Cardiac septum (tissue), 1 donor: ENCODE measurements around the gene SENP7. TPM values are rescaled to one million over a fixed set of nuclear protein-coding genes. Genes with fewer than 3 reads are reported as not detected.
"Not testable (repeated sequence)": the region's sequence is repeated elsewhere in the genome, so short reads cannot be mapped to it uniquely, and the experiment has no call there.

ENCODE experiments used
- DNase-seq: peaks from one replicate; pipeline ENCODE4 v3.0.0-alpha.2; 2020; ENCODE audit warnings: low spot score
- intact Hi-C: fragments of 100-400 bp; cut with DNase I; formaldehyde crosslinking; loops from one replicate; pipeline ENCODE4 v1.14.0; 2022
- total RNA-seq: library from RNA; stranded (reverse); fragmentation: NEBNext Ultra II Directional; extraction: Animal tissue kit (Norgen Biotek cat#: 25700); gene quantifications from one replicate; pipeline ENCODE4 v1.2.1, GENCODE V29; 2021
- donor health status: DM: no; HTN: no; CAD: no.

The SENP7 gene
- total RNA-seq, 1 donor from 2014 or later = 11.0 TPM

DNA sequence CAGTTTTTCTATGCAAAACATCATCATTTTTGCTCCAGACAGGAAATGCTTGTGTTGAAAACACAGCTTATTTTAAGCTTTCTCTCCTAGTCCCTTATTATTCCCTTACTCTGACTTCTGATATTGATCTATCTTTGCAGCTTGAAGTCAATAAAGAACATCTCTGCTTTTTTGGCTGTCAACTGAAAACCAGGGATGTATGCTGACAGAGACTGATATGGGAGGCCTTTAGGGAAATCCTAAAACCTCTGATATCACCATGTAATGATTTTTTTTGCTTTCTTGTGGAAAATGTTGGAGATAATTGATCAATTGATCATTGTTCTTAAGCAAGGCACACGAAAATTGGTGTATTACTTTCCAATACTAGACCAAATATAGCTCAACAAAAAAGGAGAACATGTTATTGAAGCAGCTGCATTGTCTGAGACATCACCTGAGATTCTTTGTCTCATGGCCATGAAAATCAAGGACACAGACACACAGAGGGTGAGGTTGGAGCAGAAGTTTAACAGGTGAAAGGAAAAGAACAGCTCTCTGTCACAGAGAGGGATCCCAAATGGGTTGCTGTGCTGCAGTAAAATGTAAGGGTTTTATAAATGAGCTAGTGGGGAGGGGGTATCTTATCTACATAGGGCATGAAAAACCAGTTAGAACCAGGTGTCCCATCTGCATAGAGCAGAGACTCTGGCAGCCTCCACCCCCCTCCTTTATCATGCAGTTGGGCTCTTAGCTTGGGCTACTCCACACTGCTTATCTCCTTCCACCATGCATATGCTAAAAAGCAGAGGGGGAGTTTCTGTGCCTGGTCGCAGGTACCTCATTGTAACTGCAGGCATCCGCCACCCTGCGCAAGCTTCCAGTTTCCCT lies 17.0 kb upstream of the SENP7 start:
- intact Hi-C loops = no loop called here
- DNase-seq = no peak

DNA sequence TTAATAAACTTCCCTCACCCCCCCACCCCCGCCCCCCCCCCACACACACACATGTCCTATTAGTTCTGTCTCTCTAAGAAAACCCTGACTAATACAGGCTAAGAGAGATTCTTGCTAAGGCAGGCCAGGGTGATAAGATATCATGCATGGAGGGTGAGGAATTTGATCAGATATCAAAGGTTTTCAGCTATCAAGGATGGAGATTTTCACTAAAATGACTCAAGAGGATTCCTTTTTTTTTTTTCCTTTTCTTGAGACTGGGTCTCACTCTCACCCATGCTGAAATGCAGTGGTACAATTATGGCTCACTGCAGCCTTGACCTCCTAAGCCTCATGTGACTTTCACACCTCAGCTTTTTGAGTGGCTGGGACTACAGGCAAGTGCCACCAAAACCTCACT lies 14.9 kb upstream of the SENP7 start:
- no peak for DNase-seq

DNA sequence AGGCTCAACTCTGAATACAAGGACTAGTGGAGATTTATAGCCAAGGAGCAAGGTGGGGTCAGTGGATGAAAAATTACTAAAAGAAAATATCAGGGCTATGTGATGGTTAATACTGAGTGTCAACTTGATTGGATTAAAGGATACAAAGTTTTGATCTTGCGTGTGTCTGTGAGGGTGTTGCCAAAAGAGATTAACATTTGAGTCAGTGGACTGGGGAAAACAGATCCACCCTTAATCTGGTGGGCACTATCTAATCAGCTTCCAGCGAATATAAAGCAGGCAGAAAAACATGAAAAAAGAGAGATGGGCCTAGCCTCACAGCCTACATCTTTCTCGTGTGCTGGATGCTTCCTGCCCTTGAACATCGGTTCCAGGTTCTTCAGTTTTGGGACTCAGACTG lies 14.4 kb upstream of the SENP7 start:
- intact Hi-C loops = no loop called here
- no peak for DNase-seq

More for the DNA sequence above, 14.9 kb upstream of the SENP7 start:
- intact Hi-C loops = no loop called here

DNA sequence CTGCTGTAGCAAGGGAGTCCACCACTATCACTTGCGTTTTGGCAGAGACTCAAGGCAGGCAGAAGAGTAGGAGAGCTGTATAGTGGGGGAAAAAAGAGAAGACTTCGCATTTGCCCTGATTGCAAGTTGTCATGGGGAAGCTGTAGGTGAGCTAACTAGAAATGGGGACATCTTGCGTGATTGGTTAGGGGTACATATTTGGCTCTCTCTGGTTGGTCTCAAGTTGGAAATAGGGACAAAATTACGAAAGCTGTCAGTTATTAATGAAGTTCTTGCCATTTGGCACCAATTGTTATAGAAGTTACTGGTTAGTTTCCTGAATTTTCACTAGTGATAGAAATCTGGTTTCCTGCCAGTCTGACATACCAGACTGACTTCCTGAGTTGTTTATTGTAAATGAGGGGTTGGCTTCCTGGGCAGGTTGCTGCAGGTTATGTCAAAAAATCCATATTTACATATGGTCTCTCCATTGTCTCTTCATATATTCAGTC lies 8.2 kb upstream of the SENP7 start:
- DNase-seq = no peak
- intact Hi-C loops = no loop called here

DNA sequence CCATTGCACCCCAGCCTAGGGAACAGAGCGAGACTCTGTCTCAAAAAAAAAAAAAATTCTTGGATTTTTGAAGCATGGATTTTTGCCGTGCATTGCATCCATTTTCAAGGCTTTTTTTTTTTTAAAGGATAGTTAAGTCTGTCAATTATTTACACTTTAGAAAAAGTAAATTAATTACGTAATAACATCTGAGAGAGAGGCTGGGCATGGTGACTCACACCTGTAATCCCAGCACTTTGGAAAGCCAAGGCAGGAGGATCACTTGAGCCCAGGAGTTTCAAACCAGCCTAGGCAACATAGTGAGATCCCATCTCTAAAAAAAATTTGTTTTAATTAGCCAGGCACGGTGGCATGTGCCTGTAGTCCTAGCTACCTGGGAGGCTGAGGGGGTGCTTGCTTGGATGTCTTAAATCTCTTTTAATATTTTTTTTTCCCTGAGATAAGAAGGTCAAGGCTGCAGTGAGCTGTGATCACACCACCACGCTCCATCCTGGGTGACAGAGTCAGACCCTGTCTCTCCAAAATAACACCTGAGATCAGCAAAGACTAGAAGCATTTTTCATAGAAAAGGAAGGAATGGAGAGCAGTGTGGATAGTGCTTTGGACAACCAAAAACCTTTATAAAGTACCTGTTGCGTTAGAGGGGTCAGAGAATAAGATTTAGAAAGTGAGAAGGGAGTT lies 6.8 kb upstream of the SENP7 start:
- intact Hi-C loops = no loop called here
- no peak for DNase-seq

DNA sequence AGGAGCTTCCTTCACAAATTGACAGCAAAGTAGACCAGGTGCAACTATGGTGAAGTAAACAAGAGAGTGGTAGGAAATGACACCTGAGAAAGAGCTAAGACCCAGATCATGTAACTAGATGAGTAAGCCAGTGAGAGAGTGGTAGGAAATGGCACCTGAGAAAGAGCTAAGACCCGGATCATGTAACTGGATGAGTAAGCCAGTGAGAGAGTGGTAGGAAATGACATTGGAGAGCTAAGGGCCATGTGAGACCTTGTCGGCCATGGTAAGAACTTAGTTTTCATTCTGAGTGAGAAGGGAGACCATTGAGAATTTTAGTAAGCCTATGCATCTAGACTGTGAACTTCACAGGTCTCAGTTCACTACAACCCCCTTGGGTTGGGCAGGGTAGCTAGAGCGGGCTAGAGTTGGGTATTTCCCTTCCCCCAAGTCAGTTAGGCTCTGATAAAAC lies 5.4 kb upstream of the SENP7 start:
- intact Hi-C loops = no loop called here
- no peak for DNase-seq

DNA sequence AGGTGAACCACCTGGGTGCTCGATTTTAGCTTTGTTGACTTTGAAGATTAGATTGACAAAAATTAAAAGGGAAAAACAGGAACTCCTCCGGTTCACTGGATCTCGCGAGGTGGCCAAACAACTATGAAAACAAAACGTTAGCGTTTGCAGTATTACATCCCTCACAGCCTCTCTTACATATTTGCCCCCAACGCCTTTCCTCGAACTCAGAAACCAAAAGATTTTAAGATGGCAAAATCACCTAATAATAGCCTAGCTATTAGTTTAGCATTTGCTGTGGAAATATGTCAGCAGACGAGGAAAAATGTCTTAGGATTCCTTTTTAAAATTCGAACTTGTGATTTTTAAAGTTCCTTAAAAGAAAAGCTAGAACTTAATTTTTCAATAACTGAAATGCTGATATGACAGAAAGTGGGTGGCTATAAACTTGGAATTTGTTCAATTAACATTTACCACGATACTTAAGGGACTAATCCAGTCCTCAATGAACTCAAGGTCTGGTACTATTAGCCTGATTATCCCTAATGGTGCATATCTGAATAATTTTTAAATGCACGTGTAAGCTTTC lies 491 bp upstream of the SENP7 start:
- intact Hi-C loops = loop anchor here (2.0 to 5.0 kb wide), 2 partner anchors 49 to 163 kb away; partner anchors contain the start of genes TRMT10C and ZBTB11
- no peak for DNase-seq

DNA sequence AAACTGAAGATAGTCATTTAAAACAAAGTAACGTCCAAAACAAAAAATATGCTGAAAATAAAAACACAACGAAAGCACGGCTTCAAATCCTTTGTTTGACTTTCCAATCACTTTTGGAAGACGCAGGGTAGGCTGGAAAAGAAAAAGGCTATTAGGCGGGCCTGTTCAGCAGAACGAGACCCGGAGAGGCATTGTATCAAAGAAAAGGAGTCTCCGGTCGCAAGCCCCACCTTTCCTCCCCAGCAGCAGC lies 691 bp downstream of the SENP7 start:
- intact Hi-C loops = loop anchor here (2.0 to 5.0 kb wide), 2 partner anchors 50 to 164 kb away; partner anchors contain the start of genes TRMT10C and ZBTB11
- no peak for DNase-seq

DNA sequence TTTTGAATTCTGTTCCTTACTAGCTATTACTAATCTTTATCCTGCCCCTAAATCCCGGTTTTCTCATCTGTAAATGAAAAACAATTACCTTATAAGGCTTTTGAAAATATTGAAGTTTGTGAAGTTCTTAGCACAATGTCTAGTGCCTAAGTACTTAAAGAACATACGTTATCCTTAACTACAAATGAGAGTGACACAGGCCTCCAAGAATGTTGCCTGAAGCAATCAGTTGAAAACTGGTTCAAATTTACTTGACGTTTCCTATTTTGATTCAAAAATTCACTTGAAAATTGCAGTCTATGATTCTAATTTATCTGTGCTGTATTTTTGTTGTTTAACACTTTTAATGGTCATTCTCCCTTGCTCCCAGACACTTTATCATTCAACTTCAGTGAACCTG lies 3.2 kb downstream of the SENP7 start:
- intact Hi-C loops = loop anchor here (5.0 kb wide), 1 partner anchor 52 kb away; the partner anchor contains the start of gene TRMT10C
- DNase-seq = no peak

DNA sequence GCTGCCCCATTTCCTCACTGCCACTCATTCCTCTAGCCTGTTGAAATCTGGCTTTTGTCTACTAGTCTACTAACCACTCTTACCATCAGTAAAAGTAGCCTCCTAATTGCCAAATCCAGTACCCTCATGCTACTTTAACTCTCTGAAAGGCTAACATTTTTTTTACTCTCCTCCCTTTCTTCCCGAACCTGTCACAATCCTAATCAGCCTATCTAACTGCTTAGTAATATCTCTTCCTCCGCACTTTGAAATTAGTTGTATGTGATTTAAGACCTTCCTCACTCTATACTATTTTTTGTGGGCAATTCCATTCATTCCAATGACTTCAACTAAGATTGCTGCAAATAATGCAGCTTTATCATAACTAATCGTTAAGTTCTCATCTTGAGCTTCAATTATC lies 3.7 kb downstream of the SENP7 start:
- DNase-seq = no peak
- intact Hi-C loops = no loop called here

DNA sequence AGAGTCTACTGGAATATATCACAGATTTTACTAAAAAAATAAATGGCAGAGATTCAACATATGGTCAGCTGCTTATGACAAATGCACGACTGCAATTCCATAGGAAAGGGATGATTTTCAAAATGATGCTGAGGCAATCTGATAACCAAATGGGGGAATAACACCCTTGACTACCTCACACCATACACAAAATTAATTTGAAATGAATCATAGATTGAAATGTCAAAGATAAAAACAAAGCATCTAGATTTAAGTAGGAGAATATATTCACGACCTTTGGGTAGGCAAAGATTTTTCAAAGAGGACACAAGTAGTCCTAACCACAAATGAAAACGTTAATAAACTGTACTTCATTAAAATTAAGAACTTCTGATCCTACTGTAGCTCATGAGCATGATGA lies 11.2 kb downstream of the SENP7 start:
- intact Hi-C loops = no loop called here
- no peak for DNase-seq

DNA sequence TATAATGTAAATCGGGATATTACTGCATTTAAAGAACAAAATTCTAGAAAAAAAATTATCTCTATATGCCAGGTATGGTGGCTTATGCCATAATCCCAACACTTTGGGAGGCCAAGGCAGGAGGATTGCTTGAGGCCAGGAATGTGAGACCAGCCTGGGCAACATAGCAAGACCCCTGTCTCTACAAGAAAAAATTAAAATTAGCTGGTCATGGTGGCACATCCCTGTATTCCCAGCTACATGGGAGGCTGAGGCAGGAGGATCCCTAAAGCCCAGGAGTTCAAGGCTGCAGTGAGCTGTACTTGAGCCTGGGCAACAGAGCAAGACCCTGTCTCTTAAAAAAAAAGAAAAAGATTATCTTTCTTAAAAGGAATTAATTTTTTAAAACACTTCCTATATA lies 12.8 kb downstream of the SENP7 start:
- DNase-seq = no peak
- intact Hi-C loops = no loop called here

DNA sequence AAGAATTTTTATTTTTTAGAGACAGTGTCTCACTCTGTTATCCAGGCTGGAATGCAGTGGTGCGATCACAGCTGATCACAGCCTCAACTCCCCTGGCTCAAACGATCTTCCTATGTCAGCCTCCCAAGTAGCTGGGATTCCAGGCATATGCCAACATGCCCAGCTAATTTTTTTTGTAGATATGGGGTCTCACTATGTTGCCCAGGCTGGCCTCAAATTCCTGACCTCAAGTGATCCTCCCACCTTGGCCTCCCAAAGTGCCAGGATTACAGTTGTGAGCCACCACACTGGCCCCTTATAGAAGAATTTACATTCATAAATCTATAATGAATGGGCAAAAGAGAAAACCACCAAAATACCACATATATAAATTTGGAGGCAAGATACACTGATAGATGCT lies 15.2 kb downstream of the SENP7 start:
- intact Hi-C loops = no loop called here
- DNase-seq = no peak

DNA sequence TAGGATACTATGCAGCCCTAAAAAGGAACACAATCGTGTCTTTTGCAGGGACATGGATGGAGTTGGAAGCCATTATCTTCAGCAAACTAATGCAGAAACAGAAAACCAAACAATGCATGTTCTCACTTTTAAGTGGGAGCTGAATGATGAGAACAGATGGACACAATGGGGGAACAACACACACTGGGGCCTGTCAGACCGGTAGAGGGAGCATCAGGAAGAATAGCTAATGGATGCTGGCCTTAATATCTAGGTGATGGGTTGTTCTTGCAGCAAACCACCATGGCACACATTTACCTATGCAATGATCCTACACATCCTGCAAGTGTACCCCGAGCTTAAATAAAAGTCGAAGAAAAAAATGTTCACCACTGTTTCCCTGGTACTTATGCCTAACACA lies 17.5 kb downstream of the SENP7 start:
- no peak for DNase-seq
- intact Hi-C loops = no loop called here

DNA sequence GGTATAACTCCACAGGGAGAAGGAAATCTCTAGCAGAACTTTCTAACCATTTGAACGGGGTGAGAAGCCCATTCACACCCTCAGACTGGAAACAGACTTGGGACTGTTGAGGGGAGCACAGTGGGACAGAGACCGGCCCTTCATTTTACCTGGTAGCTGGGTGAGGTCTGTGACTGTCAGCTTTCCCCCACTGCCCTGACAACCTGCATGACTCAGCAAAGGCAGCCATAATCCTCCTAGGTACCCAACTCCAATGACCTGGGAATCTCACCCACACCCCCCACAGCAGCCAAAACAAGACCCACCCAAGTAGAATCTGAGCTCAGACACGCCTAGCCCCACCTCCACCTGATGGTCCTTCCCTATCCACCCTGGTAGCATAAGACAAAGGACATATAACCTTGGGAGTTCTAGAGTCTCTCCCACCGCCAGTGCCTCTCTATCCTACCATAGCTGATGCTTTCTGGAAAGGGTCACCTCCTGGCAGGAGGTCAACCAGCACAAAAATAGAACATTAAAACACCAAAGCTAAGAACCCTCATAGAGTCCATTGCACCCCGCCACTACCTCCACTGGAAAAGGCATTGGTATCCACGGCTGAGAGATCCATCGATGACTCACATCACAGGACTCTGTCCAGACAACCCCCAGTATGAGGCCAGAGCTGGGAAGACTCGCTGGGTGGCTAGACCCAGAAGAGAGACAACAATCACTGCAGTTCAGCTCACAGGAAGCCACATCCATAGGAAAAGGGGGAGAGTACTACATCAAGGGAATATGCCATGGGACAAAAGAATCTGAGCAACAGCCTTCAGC lies 28.0 kb downstream of the SENP7 start:
- DNase-seq = no peak
- intact Hi-C loops = no loop called here

DNA sequence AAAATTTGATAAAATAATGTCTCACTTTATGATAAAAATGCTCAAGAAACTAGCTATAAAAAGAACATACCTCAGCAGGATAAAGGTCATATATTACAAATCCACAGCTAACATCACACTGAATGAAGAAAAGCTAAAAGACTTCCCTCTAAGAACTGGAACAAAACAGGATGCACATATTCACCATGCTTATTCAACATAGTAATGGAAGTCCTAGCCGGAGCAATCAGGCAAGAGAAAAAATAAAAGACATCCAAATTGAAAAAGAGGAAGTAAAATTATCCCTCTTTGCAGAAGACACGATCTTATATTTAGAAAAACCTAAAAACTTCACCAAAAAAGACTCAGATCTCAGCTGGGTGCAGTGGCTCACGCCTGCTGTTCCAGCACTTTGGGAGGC lies 34.0 kb downstream of the SENP7 start:
- intact Hi-C loops = no loop called here

DNA sequence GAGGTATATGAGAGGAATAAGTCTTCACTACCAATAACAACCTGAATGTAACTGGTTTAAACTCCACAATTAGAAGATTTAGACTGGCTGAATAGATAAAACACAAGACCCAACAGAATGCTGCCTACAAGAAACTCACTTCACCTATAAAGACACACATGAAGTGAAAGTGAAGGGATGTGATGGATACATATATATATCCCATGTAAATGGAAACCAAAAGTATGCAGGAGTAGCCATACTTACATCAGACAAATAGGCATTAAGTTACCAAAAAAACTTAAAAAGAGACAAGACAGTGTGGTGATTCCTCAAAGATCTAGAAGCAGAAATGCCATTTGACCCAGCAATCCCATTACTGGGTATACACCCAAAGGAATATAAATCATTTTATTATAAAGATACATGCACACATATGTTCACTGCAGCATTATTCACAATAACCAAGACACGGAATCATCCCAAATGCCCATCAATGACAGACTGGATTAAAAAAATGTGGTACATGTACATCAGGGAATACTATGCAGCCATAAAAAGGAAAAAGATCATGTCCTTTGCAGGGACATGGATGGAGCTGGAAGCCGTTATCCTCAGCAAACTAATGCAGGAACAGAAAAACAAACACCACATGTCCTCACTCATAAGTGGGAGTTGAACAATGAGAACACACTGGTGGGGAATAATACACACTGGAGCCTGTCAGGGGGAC lies 38.0 kb downstream of the SENP7 start:
- intact Hi-C loops = not testable (repeated sequence)

More for the DNA sequence above, 34.0 kb downstream of the SENP7 start:
- no peak for DNase-seq

DNA sequence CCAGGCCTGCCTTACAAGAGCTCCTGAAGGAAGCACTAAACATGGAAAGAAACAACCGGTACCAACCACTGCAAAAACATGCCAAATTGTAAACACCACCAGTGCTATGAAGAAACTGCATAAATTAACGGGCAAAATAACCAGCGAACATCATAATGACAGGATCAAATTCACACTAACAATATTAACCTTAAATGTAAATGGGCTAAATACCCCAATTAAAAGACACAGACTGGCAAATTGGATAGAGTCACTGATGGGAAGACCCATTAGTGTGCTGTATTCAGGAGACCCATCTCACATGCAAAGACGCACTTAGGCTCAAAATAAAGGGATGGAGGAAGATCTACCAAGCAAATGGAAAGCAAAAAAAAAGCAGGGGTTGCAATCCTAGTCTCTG lies 44.3 kb downstream of the SENP7 start:
- intact Hi-C loops = not testable (repeated sequence)

More for the DNA sequence above, 38.0 kb downstream of the SENP7 start:
- not testable (repeated sequence) for DNase-seq

DNA sequence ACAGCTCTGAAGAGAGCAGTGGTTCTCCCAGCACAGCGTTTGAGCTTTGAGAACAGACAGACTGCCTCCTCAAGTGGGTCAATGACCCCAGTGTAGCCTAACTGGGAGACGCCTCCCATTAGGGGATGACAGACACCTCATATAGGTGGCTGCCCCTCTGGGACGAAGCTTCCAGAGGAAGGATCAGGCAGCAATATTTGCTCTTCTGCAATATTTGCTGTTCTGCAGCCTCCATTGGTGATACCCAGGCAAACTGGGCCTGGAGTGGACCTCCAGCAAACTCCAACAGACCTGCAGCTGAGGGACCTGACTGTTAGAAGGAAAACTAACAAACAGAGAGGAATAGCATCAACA lies 45.7 kb downstream of the SENP7 start:
- DNase-seq, intact Hi-C loops: not testable (repeated sequence)

More for the DNA sequence above, 44.3 kb downstream of the SENP7 start:
- not testable (repeated sequence) for DNase-seq
